IMR-90 (cell line): ENCODE results near the gene EFHC1. TPM values are rescaled to one million over a fixed set of nuclear protein-coding genes. Genes with fewer than 3 reads are reported as not detected.

Experiments used
- ATAC-seq: fragments of 200-7000 bp; cut with Tn5 transposase; 2 replicates; pipeline ENCODE4 v1.9.1; 2020; ENCODE audit warnings: low read depth, mild to moderate bottlenecking, moderate library complexity
- BruUV-seq: library from RNA; stranded (reverse); fragments of 400-500 nt; replicated peaks from 2 replicates; lab custom pipeline; 2021; lab: Mats Ljungman, UMichigan
- CTCF ChIA-PET: fragments of 300-600 bp; formaldehyde crosslinking; extraction: SDS; loops from one replicate; lab custom pipeline; 2021; ENCODE audit warnings: antibody characterized with exemption; lab: Yijun Ruan, JAX
- POLR2A ChIA-PET: fragments of 300-600 bp; sonication (Branson Sonifier 250); formaldehyde crosslinking; loops from one replicate; lab custom pipeline; 2022; ENCODE audit warnings: antibody characterized with exemption; ENCODE audit not compliant: unreplicated experiment; lab: Charles Lee
- DNase-seq: peaks from one replicate; pipeline ENCODE4 v3.0.0; 2013
- H2AFZ ChIP-seq: replicated peaks from 2 replicates; pipeline ENCODE3; 2013; ENCODE audit warnings: low read length, mild to moderate bottlenecking; ENCODE audit not compliant: poor library complexity
- H2AK5ac ChIP-seq: 2 replicates; pipeline ENCODE4 v1.6.1; 2013; ENCODE audit warnings: low read depth, low read length, inconsistent platforms
- H2AK9ac ChIP-seq: replicated peaks from 2 replicates; pipeline ENCODE3; 2013; ENCODE audit warnings: mild to moderate bottlenecking, low read depth, low read length, moderate library complexity; ENCODE audit not compliant: poor library complexity
- H2BK120ac ChIP-seq: 2 replicates; pipeline ENCODE4 v1.6.1; 2013; ENCODE audit warnings: low read depth, low read length, inconsistent platforms
- H2BK15ac ChIP-seq: 3 replicates; pipeline ENCODE4 v1.6.1; 2013; ENCODE audit warnings: low read depth, low read length, inconsistent platforms
- H2BK20ac ChIP-seq: 2 replicates; pipeline ENCODE4 v1.6.1; 2013; ENCODE audit warnings: low read depth, mild to moderate bottlenecking, inconsistent platforms, low read length, moderate library complexity
- H2BK5ac ChIP-seq: 2 replicates; pipeline ENCODE4 v1.6.1; 2013; ENCODE audit warnings: mild to moderate bottlenecking, low read depth, low read length, inconsistent platforms; ENCODE audit not compliant: poor library complexity, severe bottlenecking
- H3K14ac ChIP-seq: replicated peaks from 2 replicates; pipeline ENCODE4 v1.6.1; 2013; ENCODE audit warnings: low read depth, low read length, inconsistent platforms
- H3K18ac ChIP-seq: 2 replicates; pipeline ENCODE4 v1.6.1; 2013; ENCODE audit warnings: low read depth, low read length, control low read depth
- H3K23ac ChIP-seq: 2 replicates; pipeline ENCODE4 v1.6.1; 2013; ENCODE audit warnings: low read depth, low read length, inconsistent platforms
- H3K27ac ChIP-seq: 2 replicates; pipeline ENCODE4 v1.5.1; 2013; ENCODE audit warnings: mild to moderate bottlenecking, control low read depth, low read length; ENCODE audit not compliant: insufficient read depth
- H3K27me3 ChIP-seq: 2 replicates; pipeline ENCODE4 v1.6.1; 2013; ENCODE audit warnings: low read length; ENCODE audit not compliant: control insufficient read depth, insufficient read depth
- H3K36me3 ChIP-seq: 2 replicates; pipeline ENCODE4 v1.6.1; 2013; ENCODE audit warnings: low read length, mixed read lengths; ENCODE audit not compliant: control insufficient read depth, insufficient read depth
- H3K4ac ChIP-seq: 2 replicates; pipeline ENCODE4 v1.6.1; 2013; ENCODE audit warnings: low read depth, low read length, inconsistent platforms
- H3K4me1 ChIP-seq: 2 replicates; pipeline ENCODE4 v1.6.1; 2013; ENCODE audit warnings: low read length, mixed read lengths; ENCODE audit not compliant: control insufficient read depth, insufficient read depth
- H3K4me2 ChIP-seq: 2 replicates; pipeline ENCODE4 v1.6.1; 2013; ENCODE audit warnings: low read depth, mild to moderate bottlenecking, control low read depth, low read length, moderate library complexity
- H3K4me3 ChIP-seq: 2 replicates; pipeline ENCODE4 v1.5.1; 2013; ENCODE audit warnings: low read depth, mild to moderate bottlenecking, control low read depth, low read length, moderate library complexity; ENCODE audit not compliant: insufficient read depth
- H3K56ac ChIP-seq: 2 replicates; pipeline ENCODE4 v1.6.1; 2013; ENCODE audit warnings: low read length, inconsistent platforms; ENCODE audit not compliant: insufficient read depth; ENCODE audit errors: extremely low read depth
- H3K79me1 ChIP-seq, 2 experiments: 2 replicates each; pipeline ENCODE4 v1.6.1; 2013; ENCODE audit warnings: low read length in 2 of 2, inconsistent platforms in 1 of 2, low read depth in 1 of 2
- H3K9ac ChIP-seq: 2 replicates; pipeline ENCODE4 v1.6.1; 2013; ENCODE audit warnings: low read depth, low read length, control low read depth
- H3K9me1 ChIP-seq: 2 replicates; pipeline ENCODE4 v1.6.1; 2013; ENCODE audit warnings: low read length, inconsistent platforms; ENCODE audit not compliant: insufficient read depth
- H3K9me3 ChIP-seq: 2 replicates; pipeline ENCODE4 v1.6.1; 2013; ENCODE audit warnings: low read length; ENCODE audit not compliant: control insufficient read depth, insufficient read depth
- H4K20me1 ChIP-seq: 2 replicates; pipeline ENCODE4 v1.6.1; 2013; ENCODE audit warnings: low read length, inconsistent platforms; ENCODE audit not compliant: insufficient read depth
- H4K5ac ChIP-seq: 2 replicates; pipeline ENCODE4 v1.6.1; 2013; ENCODE audit warnings: mild to moderate bottlenecking, low read depth, low read length, control low read depth
- H4K8ac ChIP-seq, 2 experiments: 2 replicates each; pipeline ENCODE4 v1.6.1; 2013; ENCODE audit warnings: low read depth in 2 of 2, low read length in 2 of 2, control low read depth in 1 of 2, inconsistent platforms in 1 of 2
- H4K91ac ChIP-seq: 2 replicates; pipeline ENCODE4 v1.6.1; 2013; ENCODE audit warnings: low read depth, low read length, inconsistent platforms; ENCODE audit not compliant: insufficient read depth
- FOS ChIP-seq: fragments of 150-350 bp; IDR thresholded peaks from 2 replicates; pipeline ENCODE4 v1.6.1; 2016; ENCODE audit warnings: low read depth, low read length
- MXI1 ChIP-seq: IDR thresholded peaks from 2 replicates; pipeline ENCODE4 v1.6.1; 2012; ENCODE audit warnings: low read depth, mild to moderate bottlenecking, low read length, moderate library complexity, borderline replicate concordance
- NFE2L2 ChIP-seq: fragments of 150-350 bp; IDR thresholded peaks from 2 replicates; pipeline ENCODE4 v1.6.1; 2016; ENCODE audit warnings: low read depth, mild to moderate bottlenecking, low read length
- USF2 ChIP-seq: fragments of 150-350 bp; IDR thresholded peaks from 2 replicates; pipeline ENCODE4 v1.6.1; 2017; ENCODE audit warnings: mild to moderate bottlenecking, antibody characterized with exemption, low read length, low read depth
- WGBS, 2 experiments: methylation state at CpG; one replicate each; pipeline versions ENCODE4 v1.1.5 to v1.1.7; 2013; ENCODE audit warnings: missing lambda C conversion rate in 2 of 2; ENCODE audit not compliant: insufficient read length in 1 of 2; ENCODE audit errors: extremely low coverage in 2 of 2; 5-methylcytosine and 5-hydroxymethylcytosine counted together
- dilution Hi-C: fragments of 300-500 bp; cut with HindIII; formaldehyde crosslinking; loops from one replicate; pipeline ENCODE4 v1.14.3; 2018; ENCODE audit warnings: low sequenced_read_pairs; ENCODE audit not compliant: unreplicated experiment
- in situ Hi-C: fragments of 300-500 bp; cut with MboI; formaldehyde crosslinking; loops from 3 replicates; pipeline ENCODE4 v1.14.3; 2019; ENCODE audit warnings: low sequenced_read_pairs, inconsistent platforms, mixed read lengths
- intact Hi-C: fragments of 100-400 bp; cut with micrococcal nuclease; formaldehyde crosslinking; loops from 2 replicates; pipeline ENCODE4 v1.10.0; 2022
- polyA plus RNA-seq, 3 experiments: library from polyadenylated mRNA; depleted of rRNA; stranded (reverse); fragments of >200 nt; gene quantifications; 2 replicates each; pipeline ENCODE4 v1.2.3, GENCODE V29; 2012; ENCODE audit warnings: low replicate concordance in 1 of 3
- total RNA-seq: library from RNA; depleted of rRNA; stranded (reverse); fragments of >200 nt; gene quantifications from 2 replicates; pipeline ENCODE4 v1.2.3, GENCODE V29; 2012

EFHC1 gene
- total and polyA plus RNA-seq, 2 of the 4 experiments (the other 2 are of a cell fraction), result 14.0 to 23.0 TPM

- no peaks in the 10 kb centered on the region for H3K9me3 ChIP-seq
- H3K4ac ChIP-seq, result no peak overlapping the region
- in situ Hi-C loops (no loop called here), intact Hi-C loops (loop anchor here (5.0 kb wide), 1 partner anchor 48 kb away; no protein-coding TSS in a partner anchor), dilution Hi-C loops (no loop called here)
- peaks cover 0 to 4% of the 10 kb centered on the region in 2 experiments; a peak in 2 of 4 replicates for H3K79me1 ChIP-seq
- no CpG with 5 or more reads among the region's 2 CpGs for WGBS, 2 experiments
- no TSS peak for BruUV-seq
- H3K18ac ChIP-seq, result no peak overlapping the region
- H3K4me2 ChIP-seq, result no peak overlapping the region
- no peak overlapping the region for H3K9ac ChIP-seq
- TF ChIP-seq NFE2L2 (no peak), USF2 (no peak), MXI1 (no peak), FOS (no peak)
- no peak overlapping the region for H3K14ac ChIP-seq
- POLR2A ChIA-PET, result no interaction called here
- H2AFZ ChIP-seq, result no peak overlapping the region
- no peak overlapping the region for H4K5ac ChIP-seq
- no peak overlapping the region for H2AK9ac ChIP-seq
- H3K9me1 ChIP-seq, result no peaks in the 10 kb centered on the region
- DNase-seq (no peak), ATAC-seq (no peak)
- H2BK15ac ChIP-seq, result no peak overlapping the region
- no peak overlapping the region for H2BK120ac ChIP-seq
- no peaks in the 10 kb centered on the region for H4K20me1 ChIP-seq
- no peak overlapping the region for H2BK5ac ChIP-seq
- no peaks in the 10 kb centered on the region for H3K36me3 ChIP-seq
- no peak overlapping the region for H4K91ac ChIP-seq
- H3K27me3 ChIP-seq, result no peaks in the 10 kb centered on the region
- H2BK20ac ChIP-seq, result no peak overlapping the region
- no peak overlapping the region for H2AK5ac ChIP-seq
- H3K27ac ChIP-seq, result no peak overlapping the region
- no peak overlapping the region for H3K4me3 ChIP-seq
- no peak overlapping the region for H3K23ac ChIP-seq
- CTCF ChIA-PET, result interaction anchor here (0.9 kb wide), 1 partner anchor 15 kb away, joined by 3 read pairs; no protein-coding TSS in a partner anchor
- no peak overlapping the region for H4K8ac ChIP-seq
- H3K56ac ChIP-seq, result no peak overlapping the region
- H3K4me1 ChIP-seq, result no peaks in the 10 kb centered on the region
These were observed 18.8 kb downstream of the EFHC1 start for GRCh38 chr6:52438926-52439325.
